Stimulated activated CD8-positive, alpha-beta memory T cell treated with anti-CD3 and anti-CD28 coated beads, Interleukin-7, amount 100 ng/mL, for 48 hours (primary cell): ENCODE measurements around the gene GRPEL1.
A peak's percentile ranks its signal among the peaks of the same experiment; 100 is the strongest.
"Not testable (repeated sequence)": the region's sequence is repeated elsewhere in the genome, so short reads cannot be mapped to it uniquely, and the experiment has no call there.

Source experiments
- DNase-seq, 2 donors: peaks; one replicate each; pipeline ENCODE4 v3.0.0-alpha.2; 2020; ENCODE audit warnings: low read depth in 1 of 2; ENCODE audit errors: extremely low read depth in 1 of 2

Gene GRPEL1

DNA sequence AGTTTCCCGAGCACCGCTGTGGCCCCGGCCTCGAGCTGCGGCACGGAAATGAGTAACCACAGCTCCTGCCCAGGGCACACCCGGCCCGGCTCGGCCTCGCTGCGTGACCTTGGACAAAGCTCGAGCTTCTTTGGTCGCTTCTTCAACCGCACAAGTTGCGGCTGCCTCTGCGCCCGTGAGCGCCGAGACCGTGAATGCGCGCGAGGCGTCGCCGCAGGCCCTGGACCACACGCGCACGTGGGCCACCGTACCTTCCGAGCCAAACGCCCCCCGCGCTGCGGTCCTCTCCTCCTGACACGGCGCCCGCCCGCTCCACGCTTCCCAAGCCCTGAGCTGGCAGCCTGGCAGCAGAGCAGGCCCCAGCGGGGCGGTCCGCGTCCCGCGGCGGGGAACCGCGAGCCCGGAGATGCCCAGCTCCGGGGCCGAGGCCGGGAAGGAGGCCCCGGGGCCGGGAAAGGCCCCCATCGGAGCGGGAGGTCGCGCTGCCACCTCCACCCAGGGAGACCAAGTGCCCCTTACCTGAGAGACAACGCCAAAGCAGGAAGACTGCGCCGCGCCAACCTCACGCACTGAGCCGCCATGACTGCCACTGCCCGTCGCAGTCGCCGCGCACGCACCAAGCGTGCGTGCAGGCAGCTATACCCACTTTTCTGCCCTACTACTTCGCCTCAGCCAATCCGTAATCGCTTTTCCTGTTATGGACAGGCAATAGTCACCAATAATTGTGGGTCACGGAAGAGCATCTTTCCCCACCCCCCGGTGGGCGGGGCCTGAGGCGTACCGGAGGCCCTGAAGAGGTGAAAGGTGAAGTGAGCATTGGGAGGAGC, at the start of gene GRPEL1:
TSS of gene GRPEL1 (minus strand) at position 613 of the 827 bp plus-strand sequence. CDS start at position 581, 32 bp downstream.
- peak; percentile 99 for DNase-seq

DNA sequence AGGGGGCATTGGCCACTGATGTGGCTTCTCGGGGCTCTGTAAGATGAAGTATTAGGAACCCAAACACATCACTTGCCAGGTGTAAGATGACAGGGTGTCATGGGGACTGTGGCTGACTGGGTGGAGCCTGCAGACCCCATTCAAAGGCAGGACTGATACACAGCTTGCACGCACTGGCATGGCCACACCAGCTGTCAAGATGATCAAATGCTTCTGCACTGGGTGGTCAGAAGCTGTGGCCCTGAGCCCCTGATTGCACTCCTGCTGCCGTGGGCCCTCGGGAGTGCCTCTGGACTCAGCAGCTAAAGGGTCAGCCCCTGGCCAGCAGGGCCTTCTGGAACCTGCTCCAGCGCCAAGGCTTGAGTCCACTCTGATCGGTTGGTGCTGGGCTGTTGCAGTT, 48.8 kb upstream of the GRPEL1 start:
- no peak for DNase-seq

DNA sequence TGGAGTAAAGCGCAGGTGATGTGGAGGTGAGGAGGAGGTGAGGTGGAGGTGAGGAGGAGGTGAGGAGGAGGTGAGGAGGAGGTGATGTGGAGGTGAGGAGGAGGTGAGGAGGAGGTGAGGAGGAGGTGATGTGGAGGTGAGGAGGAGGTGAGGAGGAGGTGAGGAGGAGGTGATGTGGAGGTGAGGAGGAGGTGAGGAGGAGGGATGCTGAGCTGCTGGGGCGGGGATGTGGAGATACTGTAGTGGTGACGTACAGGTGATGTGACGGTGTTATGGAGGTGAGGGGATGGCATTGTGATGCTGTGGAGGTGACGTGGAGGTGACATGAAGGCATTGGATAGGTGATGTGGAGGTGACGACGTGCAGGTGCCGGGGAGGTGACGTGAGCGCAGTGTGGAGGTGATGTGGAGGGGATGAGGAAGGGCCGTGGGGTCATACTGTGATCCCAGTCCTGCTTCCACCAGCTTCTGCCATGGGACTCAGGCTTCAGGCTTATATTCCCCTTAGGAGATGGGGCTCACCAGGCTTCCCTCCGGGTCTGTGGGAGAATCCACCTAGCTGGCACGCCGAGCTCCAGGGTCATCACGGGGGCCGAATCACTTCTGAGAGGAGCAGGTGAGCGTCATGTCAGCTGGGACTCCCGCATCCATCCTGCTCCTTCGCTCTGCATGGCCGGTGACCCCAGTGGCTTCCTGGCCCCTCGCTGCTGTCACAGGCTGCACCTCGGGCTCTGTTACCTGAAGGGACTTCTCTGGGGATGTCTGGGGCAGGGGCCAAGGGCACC, 47.9 kb upstream of the GRPEL1 start:
- DNase-seq = no peak

DNA sequence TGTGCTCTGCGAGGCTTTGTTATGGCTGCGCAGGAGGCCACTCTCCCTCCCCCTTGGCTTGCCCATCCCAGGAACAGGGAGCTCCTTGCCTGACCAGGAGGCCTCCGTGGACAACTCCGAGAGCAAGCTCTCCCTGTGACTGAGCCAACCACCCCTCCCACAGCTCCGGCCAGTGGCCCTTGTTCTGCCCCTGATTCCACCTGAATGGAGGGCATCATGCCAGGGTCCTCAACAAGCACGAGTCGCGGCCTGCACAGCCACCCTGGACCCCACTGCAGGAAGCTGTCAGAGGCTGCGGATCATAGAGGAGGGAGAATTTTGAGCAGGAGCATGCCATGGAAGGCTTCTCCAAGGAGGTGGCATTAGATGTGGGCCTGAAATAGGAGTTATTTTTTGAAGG, 44.8 kb upstream of the GRPEL1 start:
- DNase-seq = no peak

DNA sequence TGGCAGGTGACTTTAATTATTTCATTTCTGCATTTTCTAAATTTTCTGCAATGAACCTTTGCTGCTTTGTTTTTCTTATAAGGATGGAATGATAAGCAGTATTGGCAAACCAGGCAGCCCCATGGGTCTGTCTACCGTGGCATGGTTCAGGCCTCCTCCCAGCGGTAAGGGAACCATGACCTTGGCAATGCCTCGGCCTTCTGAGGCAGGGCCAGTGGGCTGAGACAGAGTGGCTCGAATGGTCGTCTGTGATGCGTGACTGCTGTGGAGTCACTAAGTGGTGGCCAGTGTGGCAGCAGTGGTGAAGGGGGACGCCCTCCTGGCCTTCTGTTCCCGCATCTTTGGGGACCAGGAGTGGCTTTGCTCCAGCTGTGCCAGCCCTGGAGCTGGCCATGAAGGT, 43.6 kb upstream of the GRPEL1 start:
- DNase-seq = no peak

DNA sequence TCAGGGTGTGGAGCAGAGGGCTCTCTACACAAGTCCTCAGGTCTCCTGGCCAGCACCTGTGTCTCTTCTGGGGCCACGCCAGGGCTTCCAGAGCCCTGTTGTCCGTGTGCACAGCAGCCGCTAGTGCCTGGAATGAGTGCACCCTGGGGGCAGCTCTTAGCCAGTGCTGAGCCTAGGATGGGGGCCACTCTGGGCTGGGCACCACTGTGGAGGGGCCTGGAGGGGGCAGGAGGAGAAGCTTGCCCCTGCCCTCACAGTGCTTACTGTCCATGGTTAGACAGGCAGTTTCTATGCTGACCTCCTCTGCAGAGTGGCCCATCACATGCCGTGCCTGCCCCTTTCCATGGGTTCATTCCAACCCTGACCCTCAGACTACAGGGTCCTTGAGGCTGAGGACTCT, 42.7 kb upstream of the GRPEL1 start:
- DNase-seq = no peak

DNA sequence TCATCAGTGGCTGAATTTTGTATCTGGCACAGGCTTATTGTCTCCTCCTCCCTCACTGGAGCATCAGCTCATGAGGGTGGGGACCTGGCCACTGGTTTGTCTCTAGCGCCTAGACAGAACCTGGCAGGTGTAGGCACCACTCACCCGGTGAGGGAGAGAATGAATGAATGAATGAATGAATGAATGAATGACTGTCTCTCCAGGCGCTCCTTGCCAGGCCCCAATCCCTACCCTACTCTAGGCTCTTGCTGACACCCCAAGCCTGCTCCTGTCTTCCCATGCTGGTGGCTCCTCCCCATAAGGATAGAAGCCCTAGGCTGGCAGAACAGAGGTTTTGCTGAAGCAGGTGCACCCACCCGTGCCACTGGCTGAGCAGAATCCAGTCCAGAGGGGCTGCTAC, 41.3 kb upstream of the GRPEL1 start:
- DNase-seq = no peak

DNA sequence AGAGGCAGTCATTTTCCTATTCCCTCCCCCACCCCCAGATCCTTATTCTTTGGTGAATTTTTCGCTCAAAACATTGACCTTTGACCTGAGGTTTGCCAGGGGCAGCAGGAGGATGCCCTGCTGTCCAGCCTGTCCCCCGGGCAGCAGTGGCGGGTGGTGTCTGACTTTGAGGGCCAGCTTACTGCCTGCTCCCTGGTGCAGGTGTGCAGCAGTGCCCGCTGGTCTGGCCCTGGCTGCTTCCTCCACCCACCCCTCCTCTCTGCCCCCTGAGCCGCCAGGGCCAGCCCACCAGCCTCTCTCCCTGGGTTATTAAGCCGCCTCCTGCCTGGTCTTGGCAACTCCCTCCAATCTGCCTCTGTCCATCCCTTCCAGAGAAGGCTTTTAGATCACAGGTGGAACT, 40.8 kb upstream of the GRPEL1 start:
- DNase-seq = no peak

DNA sequence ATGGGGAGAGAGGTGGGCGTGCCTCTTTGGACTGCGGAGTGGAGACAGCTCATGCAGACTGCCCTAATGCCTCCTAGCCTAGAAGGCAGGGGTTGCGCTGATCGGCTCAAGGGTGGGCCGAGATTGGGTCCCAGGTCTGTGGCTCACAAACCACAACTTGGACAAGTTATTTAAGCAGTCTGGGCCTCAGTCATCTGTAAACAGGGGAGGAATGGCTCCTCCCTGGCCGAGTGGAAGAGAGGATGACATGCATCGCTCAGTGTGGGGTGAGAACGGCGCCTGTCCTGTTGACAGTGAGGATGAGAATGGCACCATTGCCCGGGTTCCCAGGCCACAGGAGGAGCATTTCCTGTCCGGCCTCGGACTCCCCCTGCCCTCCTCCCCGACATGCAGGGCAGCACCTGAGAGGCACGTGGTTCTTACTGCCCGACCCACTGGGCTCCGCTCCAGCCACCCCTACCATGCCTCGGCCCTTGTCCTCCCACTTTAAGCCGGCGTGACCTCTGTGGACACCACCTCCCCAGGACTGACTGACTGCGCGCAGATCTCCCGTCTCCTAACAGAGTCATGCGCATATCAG, 40.3 kb upstream of the GRPEL1 start:
- DNase-seq = no peak

DNA sequence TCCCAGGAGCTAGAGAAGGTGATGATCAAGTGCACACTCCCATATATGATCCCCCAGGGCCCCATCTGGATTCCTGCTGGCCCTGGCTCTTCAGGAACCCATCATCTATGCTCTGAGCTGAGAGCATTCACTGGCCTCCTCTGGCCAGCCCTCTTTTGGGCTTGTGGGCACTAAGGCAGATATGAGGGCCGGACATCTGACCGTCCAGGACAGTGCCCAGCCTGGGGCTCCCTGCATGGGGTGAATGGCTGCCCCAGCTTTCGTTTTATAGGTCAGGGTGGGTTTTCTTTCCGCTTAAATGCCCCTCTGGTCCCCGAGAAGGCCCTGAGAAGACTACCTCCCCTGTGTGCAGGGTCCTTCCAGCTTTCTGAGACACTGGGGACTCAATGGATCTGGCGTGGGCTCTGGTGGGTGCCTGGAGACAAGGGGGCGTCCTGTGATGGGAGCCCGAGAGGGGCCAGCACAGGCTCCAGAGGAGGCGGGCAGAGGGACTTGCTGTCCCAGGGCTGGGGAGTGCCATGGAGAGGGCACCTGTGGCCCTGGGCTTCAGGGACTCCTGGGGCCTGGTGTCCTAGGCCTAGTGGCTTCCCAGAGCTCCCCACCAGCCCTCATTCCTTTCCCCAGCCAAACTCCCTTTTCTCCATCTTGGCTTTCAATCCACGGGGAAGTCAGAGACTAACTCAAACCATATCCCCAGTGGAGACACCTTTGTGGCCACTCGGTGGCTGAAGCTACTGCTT, 39.5 kb upstream of the GRPEL1 start:
- DNase-seq = no peak

DNA sequence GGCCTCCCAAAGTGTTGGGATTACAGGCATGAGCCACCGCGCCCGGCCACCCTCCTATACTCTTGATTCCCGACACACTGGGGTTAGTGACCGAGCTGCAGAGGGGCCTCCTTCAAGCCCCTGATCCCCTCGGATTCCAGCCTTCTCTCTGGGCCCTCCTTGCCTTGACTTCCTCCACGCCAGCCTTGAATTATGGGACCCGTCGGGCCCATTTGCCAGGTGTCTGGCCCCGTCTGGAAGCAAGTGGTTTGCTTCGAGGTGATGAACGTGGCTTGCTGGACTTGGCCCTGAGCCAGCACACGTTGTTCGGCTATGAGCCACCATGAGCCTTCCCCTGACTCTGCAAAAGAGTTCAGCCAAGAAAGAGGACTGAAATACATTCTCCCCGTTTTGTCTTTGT, 37.4 kb upstream of the GRPEL1 start:
- no peak for DNase-seq

DNA sequence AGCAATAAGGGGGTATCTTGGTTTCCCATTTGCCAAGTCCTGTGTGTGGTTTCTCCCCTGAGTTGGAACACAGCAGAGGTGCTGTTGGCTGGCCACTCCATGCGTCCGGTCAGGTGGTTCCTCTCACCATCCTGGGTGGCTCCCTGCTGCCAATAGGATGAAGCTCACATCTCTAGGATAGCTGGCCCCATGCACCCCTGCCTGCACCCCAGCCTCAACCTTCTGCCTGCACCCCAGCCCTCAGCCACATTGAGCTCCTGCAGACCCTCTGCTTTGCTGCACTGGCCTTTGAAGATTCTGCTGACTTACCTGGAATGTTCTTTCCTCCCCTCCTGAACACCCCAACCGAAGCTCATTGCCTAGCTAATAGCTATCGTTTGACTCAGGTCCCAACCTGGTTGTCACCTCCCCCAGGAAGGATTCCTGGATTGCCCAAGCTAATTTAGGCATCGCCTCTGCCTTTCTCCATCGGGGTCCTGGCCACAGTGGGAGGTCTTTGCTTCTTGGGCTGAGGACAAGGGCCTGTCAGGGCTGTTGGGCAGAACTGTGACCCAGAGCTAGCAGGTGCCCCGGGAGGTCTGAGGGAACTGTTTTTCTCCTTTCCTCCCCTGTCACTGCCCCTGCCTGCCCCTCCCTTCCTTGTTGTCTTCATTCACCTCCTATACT, 36.6 kb upstream of the GRPEL1 start:
- no peak for DNase-seq

DNA sequence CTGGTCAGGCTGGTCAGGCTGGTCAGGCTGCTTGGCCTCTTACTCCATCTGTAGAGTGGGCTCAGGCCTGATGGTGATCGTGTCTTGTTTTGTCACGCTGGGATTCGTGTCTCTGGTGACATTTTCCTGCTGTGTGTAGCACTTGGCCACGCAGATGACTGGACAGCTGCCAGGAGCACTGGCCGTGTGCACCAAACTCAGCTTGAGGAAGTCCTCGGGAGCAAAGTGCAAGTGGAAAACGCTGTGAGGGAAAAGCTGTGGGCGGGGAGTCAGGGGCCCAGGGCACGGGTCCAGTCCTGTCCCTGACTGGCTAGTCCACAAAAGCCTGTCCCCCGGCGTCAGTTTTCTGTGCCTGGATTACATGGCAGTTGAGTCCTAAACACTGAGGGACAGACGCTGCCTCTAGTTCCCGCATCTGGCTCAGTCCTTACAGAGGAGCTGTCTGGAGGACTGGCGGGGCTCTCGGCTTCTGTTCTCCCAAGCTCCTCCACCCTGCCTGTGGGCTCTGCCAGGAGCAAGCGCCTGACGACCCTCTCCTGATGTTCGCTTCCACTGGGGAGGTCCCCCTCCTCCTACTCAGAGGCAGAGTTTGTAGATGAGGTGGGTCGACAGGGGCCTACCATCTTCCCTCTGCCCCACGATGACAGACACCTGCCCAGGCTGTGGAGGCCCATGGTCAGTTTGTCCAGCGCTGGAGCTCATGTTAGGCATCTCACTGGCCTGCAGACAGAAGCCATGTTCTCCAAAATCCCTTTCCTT, 35.9 kb upstream of the GRPEL1 start:
- DNase-seq = no peak

DNA sequence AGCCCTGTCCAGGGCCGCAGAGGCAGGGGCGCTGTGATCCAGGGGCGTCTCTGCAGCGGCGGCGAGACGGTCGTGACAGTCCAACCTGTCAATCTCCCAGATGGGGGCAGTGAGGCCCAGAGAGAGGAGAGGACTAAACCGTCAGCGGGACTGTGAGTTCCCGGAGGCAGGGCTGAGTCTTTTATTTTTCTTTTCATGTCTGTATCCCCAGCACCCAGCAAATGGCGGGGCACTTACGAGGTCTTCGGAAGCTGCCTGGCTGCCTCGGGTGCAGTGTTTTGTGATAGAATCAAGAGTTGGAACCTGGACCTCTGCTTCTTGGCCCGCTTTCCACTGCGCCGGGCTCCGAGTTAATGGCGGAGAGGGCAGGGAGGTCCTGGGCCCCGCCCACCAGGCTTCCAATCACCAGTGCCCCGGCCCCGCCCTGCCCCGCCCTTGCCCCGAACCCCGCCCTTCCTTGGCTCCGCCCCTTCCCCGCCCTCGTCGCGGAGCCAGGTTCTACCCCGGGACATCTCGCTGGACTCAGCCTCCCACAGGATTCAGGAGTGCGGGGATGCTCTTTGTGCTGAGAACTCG, 35.3 kb upstream of the GRPEL1 start:
- DNase-seq = peak; percentile 69 to 79

DNA sequence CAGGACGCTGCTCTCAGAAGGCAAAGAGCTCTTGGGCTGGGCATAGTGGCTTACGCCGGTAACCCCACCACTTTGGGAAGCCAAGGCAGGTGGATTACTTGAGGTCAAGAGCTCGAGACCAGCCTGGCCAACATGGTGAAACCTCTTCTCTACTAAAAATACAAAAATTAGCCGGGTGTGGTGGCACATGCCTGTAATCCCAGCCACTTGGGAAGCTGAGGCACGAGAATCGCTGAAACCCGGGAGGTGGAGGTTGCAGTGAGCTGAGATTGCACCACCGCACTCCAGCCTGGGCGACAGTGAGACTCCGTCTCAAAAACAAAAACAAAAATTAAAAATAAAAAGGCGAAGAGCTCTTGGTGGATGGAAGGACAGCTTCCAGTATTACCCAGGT, 34.6 kb upstream of the GRPEL1 start:
- DNase-seq = not testable (repeated sequence)

DNA sequence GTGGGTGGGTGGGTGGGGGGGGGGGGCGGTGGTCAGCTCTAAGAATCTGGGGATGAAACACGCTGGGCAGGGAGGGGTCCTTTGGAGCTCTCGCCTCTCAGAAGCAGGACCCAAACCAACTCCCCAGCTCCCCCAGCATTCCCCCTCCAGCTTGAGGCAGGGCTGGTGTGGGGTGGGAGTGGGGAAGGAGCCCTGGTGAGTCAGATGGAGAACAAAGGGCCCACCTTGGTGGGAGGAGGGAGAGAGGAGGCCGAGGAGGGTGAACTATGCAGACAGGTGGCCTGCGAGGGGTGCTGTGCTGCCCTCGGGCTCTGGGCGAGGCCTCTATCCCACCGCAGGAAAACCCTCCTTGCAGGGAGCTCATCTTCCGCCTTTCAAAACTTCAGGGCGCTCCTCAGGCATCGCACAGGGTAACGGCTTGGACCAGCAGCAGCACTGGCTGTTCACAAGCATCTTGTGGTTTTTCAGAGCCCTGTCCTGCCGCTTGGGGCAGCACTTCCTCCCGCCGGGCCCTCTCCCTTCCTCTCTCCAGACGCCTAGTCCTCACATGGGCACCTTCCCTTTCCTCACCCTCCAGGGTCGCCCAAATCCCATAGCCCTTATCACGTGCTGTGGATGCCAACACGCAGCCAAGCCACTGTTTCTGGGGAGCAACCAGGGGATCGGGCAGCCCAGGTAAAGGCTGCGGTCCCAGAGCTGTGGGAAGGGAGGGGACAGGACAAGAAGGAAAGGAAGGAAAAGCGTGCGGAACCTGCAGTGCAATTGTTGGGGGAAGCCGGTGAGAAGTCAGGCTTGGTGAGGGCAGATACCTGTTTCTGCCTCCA, 34.0 kb upstream of the GRPEL1 start:
- peak; percentile 17 to 52 for DNase-seq

DNA sequence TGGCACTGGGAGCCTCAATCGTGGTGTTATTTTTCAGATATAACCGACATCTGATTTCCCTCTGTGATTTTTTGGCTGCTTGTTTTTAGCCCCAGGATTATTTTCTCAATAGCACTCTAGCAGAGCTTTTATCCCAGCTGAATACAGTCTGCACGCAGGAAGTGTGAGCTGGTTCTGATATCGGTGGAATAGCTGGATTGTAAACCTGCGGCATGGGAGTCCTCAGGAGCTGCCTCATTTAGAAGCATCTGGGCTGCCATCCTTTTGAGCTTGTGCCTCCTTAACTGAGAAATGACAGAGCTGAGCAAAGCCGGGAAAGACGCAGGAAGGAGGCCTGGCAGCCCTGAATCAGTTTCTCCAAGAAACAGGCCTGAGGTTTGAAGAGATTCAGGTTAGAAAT, 28.4 kb upstream of the GRPEL1 start:
- no peak for DNase-seq

DNA sequence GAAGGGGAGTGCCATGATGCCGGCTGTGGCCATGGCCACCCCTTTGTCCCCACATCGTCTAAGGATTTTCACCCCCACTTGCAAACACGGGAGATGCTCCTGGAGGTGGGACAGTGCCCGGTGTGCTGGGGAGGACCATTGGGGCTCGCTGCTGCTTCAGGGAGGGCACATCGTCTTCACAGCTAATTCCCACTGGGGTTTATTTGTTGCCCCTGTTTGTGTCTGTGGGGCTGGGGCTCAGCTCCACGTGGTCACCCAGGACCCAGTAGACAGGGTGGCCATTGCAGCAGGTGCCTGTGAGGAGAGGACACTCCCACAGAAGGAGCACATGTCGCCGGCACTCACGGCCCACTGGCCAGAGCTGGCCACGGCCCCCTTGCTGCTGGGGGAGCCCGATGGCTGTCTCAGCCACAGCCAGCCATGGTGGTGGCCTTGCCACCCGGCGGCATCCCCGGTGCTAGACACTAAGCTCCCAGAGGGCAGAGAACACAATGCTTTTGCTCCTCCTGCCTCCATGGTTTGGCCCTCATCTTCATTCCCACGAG, 27.8 kb upstream of the GRPEL1 start:
- no peak for DNase-seq
